HG03060 (cell line): Measurements from ENCODE around the gene ZMYND15.

ENCODE experiments used
- ATAC-seq: cut with Tn5 transposase; IDR thresholded peaks from one replicate; pipeline ENCODE4 v1.9.1; 2021; ENCODE audit warnings: low read depth, moderate number of reproducible peaks; ENCODE audit not compliant: unreplicated experiment

The ZMYND15 gene

DNA sequence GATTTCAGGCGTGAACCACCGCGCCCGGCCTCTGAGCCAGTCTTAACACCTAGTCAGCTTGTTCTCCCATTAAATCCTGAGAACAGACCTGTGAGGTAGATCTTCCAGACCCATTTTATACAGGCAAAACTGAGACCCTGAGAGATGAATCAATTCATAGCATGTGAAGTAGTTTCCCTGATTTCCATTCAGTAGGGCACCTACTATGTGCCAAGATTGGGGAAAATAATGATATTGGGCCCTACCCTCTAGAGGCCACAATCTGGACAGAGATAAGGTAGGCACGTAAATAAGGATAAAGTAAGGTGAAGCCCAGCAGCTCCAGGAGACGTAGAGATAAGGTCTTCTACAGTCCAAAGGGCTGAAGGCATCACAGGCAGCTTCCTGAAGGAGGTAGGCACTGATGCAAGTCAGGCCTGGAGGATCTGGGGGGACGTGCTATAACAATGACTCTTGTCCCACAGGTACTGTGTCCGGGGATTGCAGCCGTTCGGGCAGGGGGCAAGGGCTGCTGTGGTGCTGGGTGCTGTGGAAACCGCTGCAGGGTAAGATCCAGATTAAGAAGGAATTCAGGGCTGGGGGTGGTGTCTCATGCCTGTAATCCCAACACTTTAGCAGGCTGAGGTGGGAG is 40.8 kb downstream of the ZMYND15 start:
- no peak for ATAC-seq

DNA sequence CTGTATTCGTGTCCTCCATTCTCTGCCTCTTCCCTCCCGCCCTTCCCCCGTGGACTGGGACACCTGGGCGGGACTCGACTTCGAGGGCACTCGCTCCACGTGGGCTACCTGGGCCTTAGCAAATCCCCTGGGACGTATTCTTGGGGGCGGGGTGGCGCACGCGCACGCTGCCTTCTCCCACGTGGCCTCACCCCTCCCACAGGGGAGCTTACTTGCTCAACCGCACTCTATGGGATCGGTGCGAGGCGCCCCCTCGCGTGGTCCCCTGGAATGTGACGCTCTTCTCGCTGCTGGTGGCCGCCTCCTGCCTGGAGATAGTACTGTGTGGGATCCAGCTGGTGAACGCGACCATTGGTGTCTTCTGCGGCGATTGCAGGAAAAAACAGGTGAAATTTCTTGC is 43.0 kb downstream of the ZMYND15 start:
- no peak for ATAC-seq

DNA sequence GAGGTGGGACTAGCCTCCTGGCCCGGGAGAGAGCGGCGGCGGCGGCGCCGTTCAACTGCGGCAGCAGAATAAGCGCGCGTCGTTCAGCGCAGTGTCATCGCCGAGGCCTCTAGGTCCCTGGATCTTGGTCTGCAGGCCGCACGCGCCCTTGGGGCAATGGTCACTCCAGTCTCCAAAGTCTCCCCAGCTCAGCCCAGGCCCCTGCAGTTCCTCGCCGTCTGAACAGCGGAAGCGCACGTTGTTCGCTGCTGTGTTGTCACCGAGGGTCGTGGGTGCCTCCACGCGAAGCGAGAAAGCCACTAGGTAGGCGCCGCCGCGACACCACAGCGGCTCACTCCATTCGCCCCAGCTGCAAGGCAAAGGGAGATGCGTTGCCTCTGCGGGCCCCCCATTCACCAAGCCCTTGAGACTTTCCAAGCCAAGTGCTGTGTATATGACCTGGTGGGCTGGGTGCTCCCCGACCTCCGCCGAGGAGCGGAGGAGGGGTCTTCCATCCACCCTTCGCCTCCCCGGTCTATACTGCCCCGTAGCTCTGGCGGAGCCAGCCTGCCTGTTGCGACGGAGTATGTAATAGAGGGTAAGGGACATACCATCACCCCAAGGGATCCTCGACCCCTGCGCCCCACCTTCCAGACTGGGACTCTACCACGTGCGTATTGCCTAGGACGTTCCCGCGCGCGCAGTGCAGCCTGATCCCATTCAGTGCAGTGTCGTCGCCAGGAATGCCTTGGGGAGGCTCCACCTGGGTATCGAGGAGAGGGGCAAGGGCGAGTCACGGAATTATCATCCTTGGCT is 45.9 kb downstream of the ZMYND15 start:
- no peak for ATAC-seq

DNA sequence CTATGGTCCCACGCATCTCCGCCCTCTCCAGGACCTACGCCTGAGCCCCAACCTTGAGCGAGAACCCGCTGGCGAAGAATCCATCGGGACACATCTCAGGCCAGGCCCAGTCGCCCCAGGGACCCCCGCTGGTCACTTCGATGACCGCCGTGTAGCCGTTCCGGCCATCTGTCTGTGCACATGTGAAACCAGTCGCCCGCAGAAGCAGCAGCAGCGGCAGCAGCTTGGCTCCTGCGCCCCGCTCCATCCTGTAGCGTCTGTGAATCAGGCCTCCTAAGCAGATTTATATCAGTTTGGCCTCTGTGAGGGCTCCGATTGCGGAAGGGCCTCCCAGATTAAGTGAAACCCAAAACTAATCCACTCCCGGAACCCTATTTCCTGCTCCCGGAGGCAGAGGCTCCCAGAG is 46.5 kb downstream of the ZMYND15 start, which contains the start of gene VMO1:
Gene VMO1 (minus strand): TSS at position 259 of the 406 bp plus-strand sequence. CDS start 12 bp downstream, at position 247.
- ATAC-seq, result no peak

GRCh38 chr17:4786516-4786915 is 46.9 kb downstream of the ZMYND15 start:
- ATAC-seq, result no peak

DNA sequence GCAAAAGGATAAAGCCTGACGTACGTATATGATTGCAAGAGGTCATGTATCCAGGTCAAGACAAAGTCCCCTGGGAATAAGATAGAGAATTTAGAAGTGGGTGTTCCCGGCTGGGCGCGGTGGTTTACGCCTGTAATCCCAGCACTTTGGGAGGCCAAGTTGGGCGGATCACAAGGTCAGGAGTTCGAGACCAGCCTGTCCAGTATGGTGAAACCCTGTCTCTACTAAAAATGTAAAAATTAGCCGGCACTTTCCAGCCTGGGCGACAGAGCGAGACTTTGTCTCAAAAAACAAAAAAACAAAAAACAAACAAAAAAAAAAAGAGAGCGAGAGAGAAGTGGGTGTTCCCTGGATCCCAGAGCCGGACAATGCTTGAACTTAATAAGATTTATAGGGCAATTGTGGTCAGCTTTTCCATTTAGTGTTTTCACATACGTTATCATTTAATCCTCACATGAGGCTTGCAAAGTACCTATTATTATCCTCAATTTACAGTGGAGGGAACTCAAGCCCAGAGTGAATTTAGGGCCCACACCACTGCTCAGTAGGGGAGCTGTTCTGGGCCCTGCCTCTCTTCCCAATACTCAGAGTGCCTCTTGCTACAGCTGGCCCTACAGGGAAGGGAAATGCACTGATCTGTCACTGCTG is 48.6 kb downstream of the ZMYND15 start:
- no peak for ATAC-seq

- no peak for ATAC-seq
These were observed 49.4 kb downstream of the ZMYND15 start, which contains the start of gene GLTPD2 for GRCh38 chr17:4788807-4789700. Gene GLTPD2, plus strand, starts transcription at chr17:4788964. Its CDS starts 48 bp downstream, at chr17:4789012.

DNA sequence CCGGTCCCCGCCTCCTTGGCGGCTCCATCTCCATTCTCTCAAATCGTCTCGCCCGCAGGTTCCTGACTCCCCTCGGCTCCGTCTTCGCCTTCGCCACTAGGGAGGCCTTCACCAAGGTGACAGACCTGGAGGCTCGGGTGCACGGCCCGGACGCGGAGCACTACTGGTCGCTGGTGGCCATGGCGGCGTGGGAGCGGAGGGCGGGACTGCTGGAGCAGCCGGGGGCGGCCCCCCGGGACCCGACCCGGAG is 50.0 kb downstream of the ZMYND15 start:
- no peak for ATAC-seq

GRCh38 chr17:4789951-4790704 is 50.5 kb downstream of the ZMYND15 start:
- ATAC-seq, result no peak

- ATAC-seq, result no peak
These were observed 51.1 kb downstream of the ZMYND15 start for GRCh38 chr17:4790705-4791088.

- ATAC-seq, result no peak
These were observed 55.5 kb downstream of the ZMYND15 start for GRCh38 chr17:4795168-4795567.
